Panc1 (cell line): ENCODE data around the gene TYW3.

ENCODE experiments used
- CTCF ChIP-seq: fragments of 450-650 bp; IDR thresholded peaks from 2 replicates; pipeline ENCODE4 v1.5.1; 2017; ENCODE audit warnings: mild to moderate bottlenecking
- SIN3A ChIP-seq: IDR thresholded peaks from 2 replicates; pipeline ENCODE4 v1.6.1; 2012; ENCODE audit warnings: low read depth, mild to moderate bottlenecking, low read length, moderate library complexity, borderline replicate concordance; ENCODE audit not compliant: insufficient read depth
- TF ChIP-seq, protein P1 (sequence below), 2 experiments: IDR thresholded peaks; 2 replicates each; pipeline ENCODE4 v1.6.1; 2011 to 2012; ENCODE audit warnings: low read depth in 2 of 2, control low read depth in 1 of 2, low read length in 1 of 2, mild to moderate bottlenecking in 1 of 2, moderate library complexity in 1 of 2; ENCODE audit not compliant: insufficient read depth in 1 of 2

- TF ChIP-seq CTCF (no peak), SIN3A (no peak)
- TF ChIP-seq, protein P1, sequence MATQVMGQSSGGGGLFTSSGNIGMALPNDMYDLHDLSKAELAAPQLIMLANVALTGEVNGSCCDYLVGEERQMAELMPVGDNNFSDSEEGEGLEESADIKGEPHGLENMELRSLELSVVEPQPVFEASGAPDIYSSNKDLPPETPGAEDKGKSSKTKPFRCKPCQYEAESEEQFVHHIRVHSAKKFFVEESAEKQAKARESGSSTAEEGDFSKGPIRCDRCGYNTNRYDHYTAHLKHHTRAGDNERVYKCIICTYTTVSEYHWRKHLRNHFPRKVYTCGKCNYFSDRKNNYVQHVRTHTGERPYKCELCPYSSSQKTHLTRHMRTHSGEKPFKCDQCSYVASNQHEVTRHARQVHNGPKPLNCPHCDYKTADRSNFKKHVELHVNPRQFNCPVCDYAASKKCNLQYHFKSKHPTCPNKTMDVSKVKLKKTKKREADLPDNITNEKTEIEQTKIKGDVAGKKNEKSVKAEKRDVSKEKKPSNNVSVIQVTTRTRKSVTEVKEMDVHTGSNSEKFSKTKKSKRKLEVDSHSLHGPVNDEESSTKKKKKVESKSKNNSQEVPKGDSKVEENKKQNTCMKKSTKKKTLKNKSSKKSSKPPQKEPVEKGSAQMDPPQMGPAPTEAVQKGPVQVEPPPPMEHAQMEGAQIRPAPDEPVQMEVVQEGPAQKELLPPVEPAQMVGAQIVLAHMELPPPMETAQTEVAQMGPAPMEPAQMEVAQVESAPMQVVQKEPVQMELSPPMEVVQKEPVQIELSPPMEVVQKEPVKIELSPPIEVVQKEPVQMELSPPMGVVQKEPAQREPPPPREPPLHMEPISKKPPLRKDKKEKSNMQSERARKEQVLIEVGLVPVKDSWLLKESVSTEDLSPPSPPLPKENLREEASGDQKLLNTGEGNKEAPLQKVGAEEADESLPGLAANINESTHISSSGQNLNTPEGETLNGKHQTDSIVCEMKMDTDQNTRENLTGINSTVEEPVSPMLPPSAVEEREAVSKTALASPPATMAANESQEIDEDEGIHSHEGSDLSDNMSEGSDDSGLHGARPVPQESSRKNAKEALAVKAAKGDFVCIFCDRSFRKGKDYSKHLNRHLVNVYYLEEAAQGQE (IDR thresholded peaks at IDR 0.05; ENCODE audit: insufficient read depth in 1 of 2, low read depth in 2 of 2, low read length in 1 of 2), result no peak
Observed at GRCh38 chr1:74799119-74799657, 66.2 kb downstream of the TYW3 start.
